Measurements from ENCODE around the gene MEIOB. TPM values are rescaled to one million over a fixed set of nuclear protein-coding genes. Genes with fewer than 3 reads are reported as not detected.

The MEIOB gene
- total and polyA plus RNA-seq, 8 donors: 0.13 TPM; not detected in 7

GRCh38 chr16:1861730-1862129 is 10.2 kb downstream of the MEIOB start:
- WGBS, 5 donors: 70 to 77% (median 75%) methylated on average over 5 of the region's 5 CpGs
- H3K9me3 ChIP-seq: no peaks in the 10 kb centered on the region
- no peak overlapping the region for H3K27ac ChIP-seq
- H3K4me3 ChIP-seq: no peak overlapping the region
- no peaks in the 10 kb centered on the region for H3K36me3 ChIP-seq
- H3K4me1 ChIP-seq: peaks cover 0 to 5% (median 0%) of the 10 kb centered on the region in 4 donors
- DNase-seq: no peak
- peaks cover 0 to 84% (median 26%) of the 10 kb centered on the region in 3 donors for H3K27me3 ChIP-seq
- TF ChIP-seq POLR2A (IDR thresholded peaks at IDR 0.05) (no peak), POLR2AphosphoS5 (IDR thresholded peaks at IDR 0.05) (no peak), EP300 (IDR thresholded peaks at IDR 0.05) (no peak)
- TF ChIP-seq, protein P1, sequence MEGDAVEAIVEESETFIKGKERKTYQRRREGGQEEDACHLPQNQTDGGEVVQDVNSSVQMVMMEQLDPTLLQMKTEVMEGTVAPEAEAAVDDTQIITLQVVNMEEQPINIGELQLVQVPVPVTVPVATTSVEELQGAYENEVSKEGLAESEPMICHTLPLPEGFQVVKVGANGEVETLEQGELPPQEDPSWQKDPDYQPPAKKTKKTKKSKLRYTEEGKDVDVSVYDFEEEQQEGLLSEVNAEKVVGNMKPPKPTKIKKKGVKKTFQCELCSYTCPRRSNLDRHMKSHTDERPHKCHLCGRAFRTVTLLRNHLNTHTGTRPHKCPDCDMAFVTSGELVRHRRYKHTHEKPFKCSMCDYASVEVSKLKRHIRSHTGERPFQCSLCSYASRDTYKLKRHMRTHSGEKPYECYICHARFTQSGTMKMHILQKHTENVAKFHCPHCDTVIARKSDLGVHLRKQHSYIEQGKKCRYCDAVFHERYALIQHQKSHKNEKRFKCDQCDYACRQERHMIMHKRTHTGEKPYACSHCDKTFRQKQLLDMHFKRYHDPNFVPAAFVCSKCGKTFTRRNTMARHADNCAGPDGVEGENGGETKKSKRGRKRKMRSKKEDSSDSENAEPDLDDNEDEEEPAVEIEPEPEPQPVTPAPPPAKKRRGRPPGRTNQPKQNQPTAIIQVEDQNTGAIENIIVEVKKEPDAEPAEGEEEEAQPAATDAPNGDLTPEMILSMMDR (IDR thresholded peaks at IDR 0.05): no peak
- intact Hi-C loops (cut with DNase I; ENCODE audit: low total_unique reads): loop anchor here (5.0 kb wide), 1 partner anchor 71 kb away; no protein-coding TSS in a partner anchor

DNA sequence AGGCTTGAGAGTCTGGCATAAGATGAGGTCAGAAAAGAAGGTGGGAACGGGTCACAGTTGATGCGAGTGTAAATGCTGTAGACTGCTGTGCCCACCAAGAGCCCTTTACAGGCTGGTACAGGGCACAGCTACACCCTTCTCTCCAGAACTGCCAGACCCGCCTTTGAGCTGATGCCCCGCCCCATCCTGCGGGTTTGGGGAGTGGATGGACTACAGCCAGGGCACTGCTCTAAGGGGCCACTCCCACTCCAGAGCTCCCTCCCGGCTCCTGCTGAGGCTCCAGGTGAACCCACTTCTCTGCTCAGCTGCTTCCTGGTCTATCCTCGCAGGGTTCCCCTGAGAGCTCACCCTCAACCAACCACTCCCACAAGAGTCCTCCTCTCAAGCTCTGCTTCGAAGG is 12.3 kb downstream of the MEIOB start:
- peaks cover 0 to 5% (median 0%) of the 10 kb centered on the region in 4 donors for H3K4me1 ChIP-seq
- H3K36me3 ChIP-seq: no peaks in the 10 kb centered on the region
- intact Hi-C loops (cut with DNase I; ENCODE audit: low total_unique reads): loop anchor here (5.0 kb wide), 1 partner anchor 73 kb away; no protein-coding TSS in a partner anchor
- H3K27me3 ChIP-seq: peaks cover 0 to 72% (median 26%) of the 10 kb centered on the region in 3 donors
- TF ChIP-seq POLR2A (IDR thresholded peaks at IDR 0.05): no peak
- no peak for TF ChIP-seq EP300 (IDR thresholded peaks at IDR 0.05)
- TF ChIP-seq POLR2AphosphoS5 (IDR thresholded peaks at IDR 0.05): no peak
- TF ChIP-seq, protein P1 (IDR thresholded peaks at IDR 0.05): no peak
- H3K9me3 ChIP-seq: no peaks in the 10 kb centered on the region
- peak; percentile 29 to 47 for DNase-seq
- no peak overlapping the region for H3K4me3 ChIP-seq
- no peak overlapping the region for H3K27ac ChIP-seq
- 10 to 23% (median 17%) methylated on average over 7 to 8 of the region's 8 CpGs for WGBS, 5 donors

DNA sequence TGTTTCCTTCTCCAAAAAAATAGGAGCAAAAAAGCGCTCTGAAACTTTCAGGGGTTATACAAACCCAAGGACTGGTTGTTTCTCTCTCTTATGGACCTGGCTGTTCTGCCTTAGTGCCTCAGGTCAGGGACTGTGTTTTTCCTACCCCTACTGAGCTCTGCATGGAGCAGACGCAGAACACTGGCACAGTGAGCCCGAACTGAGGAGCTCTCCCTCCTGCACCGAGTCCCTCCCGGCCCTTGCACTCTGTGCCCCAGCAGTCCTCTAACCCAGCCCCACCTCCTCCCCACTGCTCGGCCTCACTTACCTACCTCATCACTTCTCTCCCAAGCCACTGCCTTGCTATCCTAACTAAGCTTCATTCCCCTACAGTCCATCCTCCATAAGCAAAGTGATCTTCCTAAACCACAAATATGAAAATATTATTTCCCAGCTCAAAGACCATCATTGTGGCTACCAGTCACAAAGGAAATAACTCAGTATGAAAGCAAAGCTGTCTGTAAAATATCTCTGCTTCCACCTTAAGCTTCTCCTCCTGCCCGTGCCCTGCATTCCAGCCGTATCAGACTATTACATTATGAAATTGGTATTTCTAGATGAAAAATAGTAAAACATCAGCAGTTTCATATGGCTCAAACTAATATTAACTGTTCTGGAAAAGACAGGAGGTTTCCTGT is 13.6 kb downstream of the MEIOB start:
- 15 to 31% (median 20%) methylated on average over 8 of the region's 8 CpGs for WGBS, 5 donors
- no peak for TF ChIP-seq POLR2AphosphoS5 (IDR thresholded peaks at IDR 0.05)
- TF ChIP-seq, protein P1 (IDR thresholded peaks at IDR 0.05): no peak
- no peak for TF ChIP-seq EP300 (IDR thresholded peaks at IDR 0.05)
- TF ChIP-seq POLR2A (IDR thresholded peaks at IDR 0.05): no peak
- Histone ChIP-seq H3K9me3 (no peaks in the 10 kb centered on the region), H3K4me3 (no peak overlapping the region), H3K4me1 (no peaks in the 10 kb centered on the region), H3K36me3 (no peaks in the 10 kb centered on the region), H3K27me3 (peaks cover 0 to 74% (median 26%) of the 10 kb centered on the region in 3 donors), H3K27ac (no peak overlapping the region)
- DNase-seq: no peak
- intact Hi-C loops (cut with DNase I; ENCODE audit: low total_unique reads): no loop called here

- 35 to 45% (median 44%) methylated on average over 5 of the region's 5 CpGs for WGBS, 5 donors
- TF ChIP-seq EP300 (IDR thresholded peaks at IDR 0.05): no peak
- no peak for DNase-seq
- Histone ChIP-seq H3K27me3 (peaks cover 0 to 67% (median 26%) of the 10 kb centered on the region in 3 donors), H3K4me1 (no peaks in the 10 kb centered on the region), H3K27ac (no peak overlapping the region), H3K36me3 (no peaks in the 10 kb centered on the region), H3K9me3 (no peaks in the 10 kb centered on the region), H3K4me3 (no peak overlapping the region)
- intact Hi-C loops (cut with DNase I; ENCODE audit: low total_unique reads): no loop called here
These were observed 14.4 kb downstream of the MEIOB start for GRCh38 chr16:1857433-1858097.

Data from stomach (tissue), 9 donors.